Occipital lobe (tissue), 2 donors: ENCODE measurements around the gene COA5. TPM values are rescaled to one million over a fixed set of nuclear protein-coding genes. Genes with fewer than 3 reads are reported as not detected.
"Not testable (repeated sequence)": the region's sequence is repeated elsewhere in the genome, so short reads cannot be mapped to it uniquely, and the experiment has no call there.

Experiments
- DNase-seq: peaks from one replicate; lab custom pipeline; 2025; lab: John Stamatoyannopoulos, UW
- total RNA-seq: library from RNA; depleted of rRNA; stranded (reverse); fragments of >200 nt; gene quantifications from one replicate; pipeline ENCODE4 v1.2.3, GENCODE V29; 2014

COA5 gene
- total RNA-seq, 1 donor from 2014 or later, result 61.0 TPM

GRCh38 chr2:98606431-98606830 is 1.9 kb downstream of the COA5 start:
- DNase-seq, result no peak

GRCh38 chr2:98605076-98605475 is 3.2 kb downstream of the COA5 start:
- no peak for DNase-seq

GRCh38 chr2:98604547-98604946 is 3.8 kb downstream of the COA5 start:
- no peak for DNase-seq

GRCh38 chr2:98601532-98602132 is 6.7 kb downstream of the COA5 start:
- DNase-seq, result no peak

GRCh38 chr2:98598781-98599428 is 9.4 kb downstream of the COA5 start:
- no peak for DNase-seq

GRCh38 chr2:98594665-98595064 is 13.6 kb downstream of the COA5 start:
- not testable (repeated sequence) for DNase-seq

- DNase-seq, result no peak
Observed at GRCh38 chr2:98592565-98592964, 15.7 kb downstream of the COA5 start.

- no peak for DNase-seq
Observed at GRCh38 chr2:98589489-98589888, 18.8 kb downstream of the COA5 start.

- no peak for DNase-seq
Observed at GRCh38 chr2:98588880-98589431, 19.4 kb downstream of the COA5 start.

- no peak for DNase-seq
Observed at GRCh38 chr2:98586551-98587140, 21.7 kb downstream of the COA5 start.

- DNase-seq, result no peak
Observed at GRCh38 chr2:98585386-98585785, 22.9 kb downstream of the COA5 start.

- DNase-seq, result no peak
Observed at GRCh38 chr2:98583816-98584618, 24.3 kb downstream of the COA5 start.

- DNase-seq, result no peak
Observed at GRCh38 chr2:98583276-98583675, 25.0 kb downstream of the COA5 start.

- no peak for DNase-seq
Observed at GRCh38 chr2:98582523-98582922, 25.8 kb downstream of the COA5 start.

- DNase-seq, result no peak
Observed at GRCh38 chr2:98580656-98581284, 27.5 kb downstream of the COA5 start.

GRCh38 chr2:98579926-98580325 is 28.4 kb downstream of the COA5 start:
- DNase-seq, result no peak

- no peak for DNase-seq
Observed at GRCh38 chr2:98578231-98578630, 30.1 kb downstream of the COA5 start.

GRCh38 chr2:98577313-98577712 is 31.0 kb downstream of the COA5 start:
- DNase-seq, result no peak

GRCh38 chr2:98576666-98577312 is 31.5 kb downstream of the COA5 start:
- DNase-seq, result no peak

GRCh38 chr2:98573426-98573825 is 34.9 kb downstream of the COA5 start:
- DNase-seq, result no peak

- peak; percentile 55 for DNase-seq
Observed at GRCh38 chr2:98572676-98573075, 35.6 kb downstream of the COA5 start.
